Gastroesophageal sphincter (tissue), 3 donors: Measurements from ENCODE around the gene GAP43.

Experiments
- EP300 ChIP-seq: sonication (generic); formaldehyde crosslinking; IDR thresholded peaks from one replicate; pipeline ENCODE4 v1.6.1; 2017; ENCODE audit warnings: antibody characterized with exemption, mild to moderate bottlenecking
- POLR2A ChIP-seq, 2 donors: fragments of 450-650 bp; IDR thresholded peaks; one replicate each; pipeline ENCODE4 v1.6.1; 2017; ENCODE audit warnings: antibody characterized with exemption in 2 of 2, mild to moderate bottlenecking in 2 of 2, moderate library complexity in 1 of 2
- POLR2AphosphoS5 ChIP-seq: sonication (generic); formaldehyde crosslinking; IDR thresholded peaks from one replicate; pipeline ENCODE4 v1.6.1; 2017; ENCODE audit warnings: antibody characterized with exemption
- TF ChIP-seq, protein P1 (sequence below), 4 experiments: fragments of 200-600 bp in 2 of 4; fragments of 450-650 bp in 2 of 4; sonication (generic) in 1 of 4; IDR thresholded peaks; one replicate each; pipeline ENCODE4 v1.5.1; 2017 to 2019; ENCODE audit warnings: antibody characterized with exemption in 4 of 4, mild to moderate bottlenecking in 2 of 4, moderate library complexity in 2 of 4

DNA sequence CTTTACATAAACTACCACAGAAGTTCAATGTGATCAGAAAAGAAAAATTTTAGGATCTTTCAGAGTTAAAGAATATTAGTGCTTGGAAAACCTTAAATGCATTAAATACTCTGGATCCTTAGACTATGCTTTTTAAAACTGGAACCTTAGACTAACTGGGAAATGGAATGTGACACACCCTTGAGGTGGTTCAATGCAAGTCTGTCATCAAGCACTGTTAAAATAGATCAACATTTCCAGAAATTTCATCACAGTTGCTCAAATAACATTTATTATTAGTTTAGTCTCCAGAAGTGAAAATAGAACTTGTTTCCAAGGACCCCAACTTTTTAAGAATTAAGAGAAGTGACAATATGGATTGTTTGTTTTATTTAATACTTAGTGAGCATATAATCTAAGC lies 71.8 kb downstream of the GAP43 start:
- TF ChIP-seq POLR2A (IDR thresholded peaks at IDR 0.05) (no peak), EP300 (no peak), POLR2AphosphoS5 (no peak)
- TF ChIP-seq, protein P1, sequence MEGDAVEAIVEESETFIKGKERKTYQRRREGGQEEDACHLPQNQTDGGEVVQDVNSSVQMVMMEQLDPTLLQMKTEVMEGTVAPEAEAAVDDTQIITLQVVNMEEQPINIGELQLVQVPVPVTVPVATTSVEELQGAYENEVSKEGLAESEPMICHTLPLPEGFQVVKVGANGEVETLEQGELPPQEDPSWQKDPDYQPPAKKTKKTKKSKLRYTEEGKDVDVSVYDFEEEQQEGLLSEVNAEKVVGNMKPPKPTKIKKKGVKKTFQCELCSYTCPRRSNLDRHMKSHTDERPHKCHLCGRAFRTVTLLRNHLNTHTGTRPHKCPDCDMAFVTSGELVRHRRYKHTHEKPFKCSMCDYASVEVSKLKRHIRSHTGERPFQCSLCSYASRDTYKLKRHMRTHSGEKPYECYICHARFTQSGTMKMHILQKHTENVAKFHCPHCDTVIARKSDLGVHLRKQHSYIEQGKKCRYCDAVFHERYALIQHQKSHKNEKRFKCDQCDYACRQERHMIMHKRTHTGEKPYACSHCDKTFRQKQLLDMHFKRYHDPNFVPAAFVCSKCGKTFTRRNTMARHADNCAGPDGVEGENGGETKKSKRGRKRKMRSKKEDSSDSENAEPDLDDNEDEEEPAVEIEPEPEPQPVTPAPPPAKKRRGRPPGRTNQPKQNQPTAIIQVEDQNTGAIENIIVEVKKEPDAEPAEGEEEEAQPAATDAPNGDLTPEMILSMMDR (IDR thresholded peaks at IDR 0.05) = no peak
